ENCODE results near the gene SHLD1.

DNA sequence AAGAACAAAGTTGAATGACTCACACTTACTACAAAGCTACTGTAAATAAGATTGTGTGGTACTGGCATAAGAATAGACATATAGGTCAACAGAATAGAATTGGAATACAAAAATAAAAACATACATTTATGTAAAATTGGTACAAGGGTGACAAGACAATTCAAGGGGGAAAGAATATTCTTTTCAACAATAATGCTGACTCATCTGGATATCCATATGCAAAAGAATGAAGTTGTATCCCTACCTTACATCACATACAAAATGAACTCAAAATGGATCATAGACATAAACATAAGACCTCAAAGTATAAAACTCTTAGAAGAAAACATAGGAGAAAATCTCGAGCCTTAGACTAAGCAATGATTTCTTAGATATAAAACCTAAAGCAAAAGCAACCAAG is 149.2 kb downstream of the SHLD1 start:
- no peak for TF ChIP-seq YY1 (IDR thresholded peaks at IDR 0.05; ENCODE audit: insufficient read depth, insufficient read length)
- no peak for TF ChIP-seq SUZ12 (IDR thresholded peaks at IDR 0.05; ENCODE audit: extremely low read depth, insufficient read depth, insufficient read length)
